GM18907 (cell line): ENCODE measurements around the gene TSHZ1.

Source experiments
- ATAC-seq: cut with Tn5 transposase; IDR thresholded peaks from one replicate; pipeline ENCODE4 v1.9.1; 2021; ENCODE audit warnings: mild to moderate bottlenecking, moderate library complexity; ENCODE audit not compliant: unreplicated experiment

The TSHZ1 gene

DNA sequence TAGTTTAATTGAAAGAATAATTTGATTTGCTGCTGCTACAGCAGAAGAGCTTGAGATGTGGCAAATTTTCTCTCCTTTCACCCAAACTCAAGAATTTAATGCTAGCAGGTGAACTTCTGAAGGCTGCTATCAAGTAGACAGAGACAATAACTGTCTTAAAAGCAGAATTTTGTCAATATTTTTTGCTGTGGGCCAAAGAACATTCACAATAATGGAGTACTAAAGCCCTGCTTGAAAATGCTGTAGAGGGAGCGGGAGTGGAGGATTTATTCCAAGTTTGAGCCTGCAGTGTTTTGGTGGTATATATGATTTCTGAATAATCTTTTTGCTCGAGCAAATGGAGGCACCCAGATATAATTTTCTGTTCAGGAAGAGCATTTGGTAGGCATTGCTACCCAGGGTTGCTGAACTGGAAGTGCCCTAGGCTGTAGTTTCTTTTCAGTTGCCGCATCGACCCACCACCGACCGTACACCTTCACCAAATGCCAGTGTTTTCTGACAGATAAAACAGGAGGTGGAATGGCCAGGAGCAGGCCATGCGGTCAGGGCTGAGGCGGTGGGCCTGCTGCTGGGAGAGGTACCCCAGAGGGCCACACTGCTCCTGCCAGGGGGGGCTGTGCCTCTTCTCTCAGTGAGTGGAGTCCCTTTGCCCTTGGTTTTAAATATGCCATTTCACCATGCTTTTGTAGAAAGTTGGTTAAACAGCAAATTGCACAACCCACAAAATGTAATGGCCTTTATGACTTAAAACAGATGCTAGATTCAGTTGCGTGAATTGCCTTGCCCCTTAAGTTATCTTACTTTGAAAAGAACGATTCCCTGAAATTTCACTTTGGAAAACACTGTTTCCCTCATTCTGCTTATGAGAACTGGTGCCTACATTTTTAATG, 36.4 kb downstream of the TSHZ1 start:
- no peak for ATAC-seq

DNA sequence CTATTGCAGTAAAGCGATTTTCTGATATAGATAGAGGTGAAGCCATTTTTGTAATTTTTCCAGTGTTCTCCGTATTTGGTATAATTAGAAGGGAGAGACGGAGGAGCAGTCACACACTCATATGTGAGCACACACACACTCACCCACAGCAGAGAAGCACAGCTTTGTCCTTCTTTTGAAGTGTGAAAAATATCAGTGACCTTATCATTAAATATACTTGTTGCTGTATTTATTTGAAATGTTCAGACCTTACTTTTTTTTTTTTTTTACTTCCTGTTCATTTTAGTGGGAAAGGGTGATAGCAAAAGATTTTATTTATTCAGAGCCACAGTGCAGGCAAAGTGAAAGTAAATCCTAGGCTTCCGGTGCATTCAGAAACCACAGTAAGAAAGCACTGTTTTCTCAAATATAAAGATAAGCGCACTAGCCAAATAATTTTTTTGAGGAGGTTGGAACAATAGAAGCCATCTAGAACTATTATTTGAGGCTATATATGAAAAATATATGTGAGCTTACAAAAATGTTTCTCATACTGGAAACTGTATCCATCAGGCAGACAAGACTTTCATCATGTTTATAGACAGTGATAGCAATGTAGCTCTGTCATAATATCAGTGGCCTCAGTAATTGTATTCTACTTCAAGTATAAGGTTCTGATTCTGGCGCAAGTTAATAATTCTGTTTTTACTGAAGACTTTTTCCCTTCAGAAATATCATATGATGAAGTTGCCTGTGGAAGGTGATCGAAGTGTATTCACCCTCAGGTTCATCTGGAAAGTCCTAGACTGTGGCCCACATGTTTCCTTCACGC, 37.2 kb downstream of the TSHZ1 start:
- ATAC-seq: peak; percentile 56

DNA sequence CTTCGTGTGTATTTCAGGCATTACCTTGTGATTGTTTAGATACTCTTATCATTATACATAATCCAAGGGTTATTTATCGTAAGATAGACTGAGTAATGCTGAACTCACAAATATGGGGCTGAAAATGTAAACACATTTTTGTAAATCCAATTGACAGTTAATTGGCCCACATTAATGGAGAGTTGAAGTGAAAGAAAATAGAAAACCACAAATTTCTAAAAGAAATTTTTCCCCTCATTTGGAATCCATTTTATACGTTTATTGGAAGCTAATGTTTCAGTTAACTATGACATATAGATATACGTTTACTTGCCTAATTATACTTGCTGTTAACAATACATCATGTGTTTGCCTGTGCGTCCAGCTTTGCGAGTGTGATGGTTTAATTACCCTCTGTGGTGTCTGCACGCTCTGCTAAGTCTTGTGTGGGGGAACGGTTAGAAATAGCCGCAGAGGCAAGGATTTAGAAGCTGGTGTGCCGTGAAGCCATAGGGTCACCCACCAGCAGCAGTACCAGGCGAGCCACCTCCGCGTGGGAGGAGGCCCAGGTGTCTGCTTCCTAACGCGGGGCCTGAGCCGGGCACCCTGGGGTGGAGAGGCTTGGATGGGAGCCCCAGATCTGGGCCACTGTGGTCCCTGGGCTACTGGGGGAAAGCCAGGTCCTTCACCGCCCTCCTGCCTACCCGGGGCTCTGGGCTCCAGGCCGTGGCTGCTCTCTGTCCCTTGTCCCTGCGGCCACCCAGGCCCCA, 38.0 kb downstream of the TSHZ1 start:
- no peak for ATAC-seq

DNA sequence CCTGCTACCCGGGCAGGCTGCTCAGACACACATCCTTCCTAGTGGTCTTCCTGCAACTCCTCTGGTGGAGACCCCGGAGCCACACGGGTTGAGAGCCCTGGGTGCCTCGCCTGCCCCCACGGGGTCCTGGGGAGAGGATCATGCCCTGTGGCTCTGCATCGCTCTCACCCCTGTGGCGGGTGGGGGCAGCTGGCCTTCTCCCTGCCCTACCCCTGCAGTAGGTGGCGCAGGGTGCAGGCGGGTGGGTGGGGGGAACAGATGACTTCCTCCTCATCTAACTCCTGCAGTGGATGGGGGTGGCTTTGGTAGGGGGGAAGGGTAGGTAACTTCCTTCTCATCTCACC, 38.5 kb downstream of the TSHZ1 start:
- no peak for ATAC-seq

DNA sequence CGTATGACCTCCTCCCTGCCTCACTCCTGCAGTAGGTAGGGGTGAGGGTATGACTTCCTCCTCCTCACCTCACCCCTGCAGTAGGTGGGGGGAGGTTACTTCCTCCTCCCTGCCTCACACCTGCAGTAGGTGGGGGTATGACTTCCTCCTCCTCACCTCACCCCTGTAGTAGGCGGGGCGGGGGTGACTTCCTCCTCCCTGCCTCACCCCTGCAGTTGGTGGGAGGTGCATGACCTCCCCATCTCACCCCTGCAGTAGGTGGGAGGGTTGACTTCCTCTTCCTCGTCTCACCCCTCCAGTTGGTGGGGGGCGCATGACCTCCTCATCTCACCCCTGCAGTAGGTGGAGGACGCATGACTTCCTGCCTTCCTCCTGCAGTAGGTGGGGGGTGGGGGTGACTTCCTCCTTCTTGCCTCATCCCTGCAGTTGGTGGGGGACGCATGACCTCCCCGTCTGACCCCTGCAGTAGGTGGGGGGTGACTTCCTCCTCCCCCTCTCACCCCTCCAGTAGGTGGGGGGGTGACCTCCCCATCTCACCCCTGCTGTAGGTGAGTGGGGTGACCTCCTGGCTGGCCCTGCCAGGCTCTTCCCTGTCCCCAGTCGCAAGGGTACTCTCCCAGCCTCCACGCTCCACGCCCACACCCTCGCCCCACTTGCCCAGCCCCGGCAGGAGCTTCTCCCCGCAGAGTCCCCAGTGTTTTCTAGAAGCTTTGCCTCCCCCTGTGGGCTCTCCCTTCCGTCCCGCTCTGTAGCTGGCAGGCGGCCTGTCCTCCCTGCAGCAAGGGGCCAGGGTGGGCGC, 39.3 kb downstream of the TSHZ1 start:
- no peak for ATAC-seq

DNA sequence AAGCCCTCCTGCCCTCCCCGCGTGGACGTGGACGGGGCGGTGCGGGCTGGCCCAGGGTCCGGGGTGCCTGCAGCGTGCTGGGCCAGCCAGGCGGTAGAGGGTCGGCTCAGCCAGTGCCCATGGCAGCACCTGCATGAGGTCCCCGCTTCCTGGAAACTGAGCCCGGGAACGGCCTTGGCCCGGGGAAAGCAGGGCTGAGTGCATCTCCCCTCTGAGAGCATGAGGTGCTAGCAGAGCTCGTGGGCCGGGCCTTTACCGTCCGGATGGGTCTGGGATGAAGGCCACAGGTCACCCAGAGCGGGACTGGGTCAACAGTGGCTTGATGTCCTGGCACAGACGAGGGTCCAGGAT, 39.8 kb downstream of the TSHZ1 start:
- ATAC-seq: no peak

DNA sequence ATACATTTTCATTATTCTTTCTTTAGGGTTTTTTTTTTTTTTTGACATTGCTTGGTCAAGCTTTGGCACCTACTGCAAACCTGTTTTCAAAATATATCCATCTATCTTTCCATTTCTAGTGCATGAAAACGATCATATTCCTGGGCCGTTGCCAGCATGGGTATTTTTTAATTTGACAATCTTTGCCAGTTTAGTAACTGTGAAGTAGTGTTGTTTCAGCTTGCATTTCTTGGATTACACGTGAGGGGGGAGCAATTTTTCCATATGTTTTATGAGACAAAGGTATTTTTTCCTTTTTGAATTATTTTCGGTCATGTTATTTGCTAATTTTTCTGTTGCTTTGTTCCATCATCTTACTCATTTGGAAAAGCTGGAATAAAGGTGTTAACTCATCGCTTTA, 40.9 kb downstream of the TSHZ1 start:
- no peak for ATAC-seq

DNA sequence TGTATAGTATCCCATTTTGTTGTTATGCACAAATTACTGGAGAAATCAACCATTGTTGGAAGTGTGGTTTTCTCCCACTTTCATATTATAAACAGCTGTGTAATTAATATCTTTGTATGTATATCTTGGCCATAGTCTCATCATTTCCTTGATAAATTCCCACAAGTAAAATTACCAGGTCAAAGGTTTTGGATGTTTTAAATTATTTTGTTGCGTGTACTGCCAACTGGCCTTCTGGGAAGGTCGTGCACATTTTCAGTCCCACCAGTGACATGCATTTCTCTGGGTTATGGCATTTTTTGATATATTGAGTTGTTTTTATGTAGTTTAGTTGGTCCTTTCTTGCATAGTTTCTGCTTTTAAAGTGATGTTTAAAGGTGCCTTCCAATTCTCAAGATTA, 41.5 kb downstream of the TSHZ1 start:
- no peak for ATAC-seq

DNA sequence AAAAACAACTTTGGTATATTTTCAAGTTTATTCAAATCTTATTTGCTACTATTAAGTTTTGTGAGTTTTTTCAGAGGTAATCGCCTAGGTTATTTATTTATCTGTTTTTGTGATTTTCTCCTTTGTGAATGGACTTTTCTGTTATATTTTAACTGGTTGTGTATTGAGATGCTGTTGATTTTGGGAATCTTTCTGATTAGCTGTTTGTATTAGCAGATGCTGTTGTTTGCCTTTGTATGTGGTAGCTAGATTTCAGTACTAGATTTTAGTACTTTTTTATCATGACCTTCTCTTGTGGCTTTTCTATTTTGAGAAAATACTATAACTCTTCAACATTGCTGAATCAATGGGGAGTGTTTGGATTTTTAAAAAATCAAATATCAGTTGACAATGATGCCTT, 42.4 kb downstream of the TSHZ1 start:
- no peak for ATAC-seq

DNA sequence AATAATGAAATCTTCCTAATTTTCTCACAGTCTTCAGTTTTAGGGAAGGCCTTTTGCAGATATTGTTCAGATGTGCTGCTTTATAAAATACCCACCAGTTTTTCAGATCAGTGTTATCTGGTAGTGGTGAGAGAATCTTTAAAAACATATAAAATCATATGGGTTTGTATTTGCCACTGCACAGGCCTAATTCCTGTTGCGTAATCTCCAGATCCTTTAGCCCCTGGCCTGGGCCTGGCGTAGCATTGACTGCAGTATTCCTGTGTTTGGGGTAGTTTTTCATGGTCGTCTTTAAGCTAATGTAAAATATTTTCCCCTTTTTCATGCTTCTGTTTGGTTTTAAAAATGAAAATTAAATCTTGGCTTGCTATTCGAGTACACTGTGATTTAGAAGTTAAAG, 43.2 kb downstream of the TSHZ1 start:
- no peak for ATAC-seq

DNA sequence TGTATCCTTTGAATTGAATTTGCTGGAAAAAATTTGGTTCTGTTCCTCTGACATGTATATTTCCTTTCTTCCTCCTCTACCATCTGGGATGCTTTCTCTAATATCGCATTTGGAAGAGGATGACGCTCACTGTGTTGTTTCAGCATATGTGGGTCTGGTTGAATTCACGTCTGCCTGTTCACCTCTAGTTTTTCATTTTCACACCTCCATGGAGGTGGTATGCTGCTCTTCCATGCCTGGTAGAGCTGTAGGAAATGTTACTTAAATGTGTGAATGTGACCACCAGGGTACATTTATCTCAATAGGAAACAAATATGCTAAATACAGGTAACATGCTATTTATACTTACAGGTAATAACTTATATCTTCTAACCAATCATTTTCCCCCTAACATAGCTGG, 44.5 kb downstream of the TSHZ1 start:
- no peak for ATAC-seq

DNA sequence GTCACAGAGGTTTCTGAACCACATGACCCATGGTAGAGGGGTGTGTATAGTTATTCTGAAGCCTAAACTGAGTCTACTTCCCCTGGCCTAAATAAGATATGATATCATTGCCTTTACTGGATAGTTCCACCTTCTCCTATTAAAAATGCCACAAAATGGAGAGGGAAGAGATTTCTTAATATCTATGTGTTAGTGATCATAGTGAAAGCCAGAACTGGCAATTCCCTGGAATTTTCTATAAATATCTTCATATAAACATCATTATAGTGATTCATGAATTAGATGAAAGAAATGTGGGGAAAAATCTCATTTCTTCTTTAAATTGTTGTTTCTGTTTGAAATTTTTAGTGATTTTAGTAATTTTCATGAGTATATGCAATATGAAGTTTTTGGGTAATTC, 45.8 kb downstream of the TSHZ1 start:
- ATAC-seq: no peak

DNA sequence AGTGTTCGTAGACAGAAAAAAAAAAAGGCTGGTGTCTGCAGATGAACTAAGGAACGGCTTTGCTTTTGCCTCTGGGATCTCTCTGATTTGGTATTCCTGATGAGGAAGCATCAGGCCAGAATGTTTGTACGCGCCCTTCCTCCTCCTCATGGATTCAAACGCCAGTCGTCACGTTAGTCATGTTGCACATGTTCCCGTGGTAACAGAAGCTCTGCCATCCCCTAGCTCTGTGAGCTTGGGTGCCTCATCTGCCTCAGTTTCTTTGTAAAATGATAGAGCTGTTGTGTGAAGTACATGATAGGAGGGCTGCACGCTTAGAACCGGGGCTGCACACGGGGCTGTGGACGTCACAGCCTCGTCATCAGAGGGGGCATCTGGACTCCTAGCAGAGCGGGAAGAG, 47.0 kb downstream of the TSHZ1 start:
- ATAC-seq: no peak

DNA sequence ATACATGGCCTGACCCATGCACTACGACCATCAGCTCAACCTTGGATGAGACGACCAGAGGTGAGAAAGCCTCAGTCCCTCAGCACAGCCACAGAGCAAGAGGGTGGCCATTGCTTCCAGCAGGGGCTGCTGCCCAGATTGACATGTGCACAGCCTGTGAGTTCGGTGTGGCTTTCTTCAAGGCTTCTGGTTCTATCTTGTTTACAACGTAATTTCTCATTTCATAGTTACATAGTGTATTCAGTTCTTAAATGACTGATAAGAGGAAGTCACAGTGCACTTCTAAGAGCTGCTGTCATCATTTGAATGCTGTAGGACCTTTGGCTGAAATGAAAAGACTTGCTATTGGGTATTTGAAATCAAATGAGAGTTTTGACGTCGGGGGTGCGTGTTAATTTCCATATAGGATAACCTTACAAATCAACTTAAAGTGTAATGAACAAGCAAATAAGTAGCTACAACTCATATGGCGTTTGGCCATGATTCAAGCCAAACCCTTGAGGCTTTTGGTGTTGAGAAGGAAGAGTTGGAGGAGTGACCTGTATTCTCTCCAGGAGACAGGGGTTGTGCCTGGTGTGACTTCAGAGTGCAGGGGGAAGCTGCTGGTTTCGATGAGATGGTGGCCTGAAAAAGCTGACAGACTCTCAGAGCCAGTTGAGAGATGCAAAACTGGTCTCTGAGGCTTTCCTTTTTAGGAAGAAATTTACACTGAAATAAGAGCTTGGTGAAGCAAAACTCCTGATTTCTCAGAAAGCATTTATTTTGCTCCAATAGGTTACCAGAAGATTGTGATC, 51.0 kb downstream of the TSHZ1 start:
- peak; percentile 91 for ATAC-seq

DNA sequence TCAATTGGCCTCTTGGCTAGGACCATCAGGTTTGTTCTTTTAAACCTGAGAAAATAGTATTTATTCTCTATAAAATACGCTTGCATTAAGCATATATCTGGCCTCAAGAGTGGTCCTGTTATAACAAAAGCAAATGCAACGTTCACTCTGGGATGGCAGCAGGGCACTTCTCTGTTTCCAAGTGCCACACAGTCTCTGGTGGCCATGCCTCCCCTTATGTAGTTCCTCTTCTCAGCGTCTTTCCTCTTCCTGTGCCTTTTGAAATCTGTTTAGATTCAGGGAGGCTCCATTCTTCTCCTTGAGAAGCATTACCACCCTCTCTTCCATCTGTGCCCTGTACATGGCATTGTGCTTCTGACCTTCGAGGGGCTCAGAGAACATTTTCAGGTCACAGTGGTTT, 51.9 kb downstream of the TSHZ1 start:
- no peak for ATAC-seq

DNA sequence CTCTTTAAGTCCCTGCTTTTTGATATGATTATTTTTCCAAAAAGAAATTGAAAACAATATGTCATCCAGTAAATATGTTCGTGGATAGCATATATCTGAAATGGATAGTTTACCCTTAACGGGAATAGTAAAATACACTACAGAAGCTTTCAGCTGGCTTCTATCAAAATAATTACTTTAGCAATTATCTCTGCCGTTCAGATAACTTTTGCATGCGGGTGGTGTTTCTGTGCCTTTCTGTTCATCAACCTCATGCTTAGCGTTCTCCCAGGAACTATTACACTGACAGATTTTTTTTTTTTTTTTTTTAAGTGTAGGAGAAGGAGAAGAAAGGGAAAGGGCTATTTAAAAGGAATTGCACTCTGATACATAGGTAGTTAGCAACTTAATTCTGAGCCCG, 53.6 kb downstream of the TSHZ1 start:
- ATAC-seq: no peak

DNA sequence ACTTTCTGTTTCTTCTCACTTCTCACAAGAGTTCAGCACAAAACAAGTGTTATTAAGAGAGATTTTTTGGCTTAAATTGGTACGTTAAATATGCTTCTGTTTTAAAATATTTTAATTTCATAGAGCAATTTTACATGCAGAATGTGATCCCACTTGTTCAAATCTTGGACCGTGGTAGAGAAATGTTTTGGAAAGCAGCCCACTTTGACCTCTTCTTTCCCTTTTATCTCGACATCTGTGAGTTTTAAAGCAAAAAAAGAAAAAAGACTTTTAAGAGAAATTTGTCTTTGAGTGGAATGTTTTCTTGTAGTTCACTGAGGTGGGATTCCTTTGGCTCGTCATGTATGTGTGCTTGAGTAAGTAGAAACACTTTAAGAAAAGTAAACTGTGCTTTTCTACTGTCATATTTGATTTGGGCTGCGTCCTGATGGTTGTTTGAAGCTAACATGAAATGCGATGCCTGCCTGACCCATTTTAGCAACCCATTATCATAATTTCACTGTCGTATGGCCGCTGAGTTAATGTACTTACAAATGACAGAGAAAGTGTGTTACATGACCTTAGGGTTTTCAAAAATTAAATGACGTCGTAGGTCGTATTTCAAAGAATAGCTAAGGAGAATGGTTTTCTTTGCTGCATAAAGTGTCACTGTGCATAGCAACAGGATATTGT, 54.5 kb downstream of the TSHZ1 start:
- ATAC-seq: no peak

DNA sequence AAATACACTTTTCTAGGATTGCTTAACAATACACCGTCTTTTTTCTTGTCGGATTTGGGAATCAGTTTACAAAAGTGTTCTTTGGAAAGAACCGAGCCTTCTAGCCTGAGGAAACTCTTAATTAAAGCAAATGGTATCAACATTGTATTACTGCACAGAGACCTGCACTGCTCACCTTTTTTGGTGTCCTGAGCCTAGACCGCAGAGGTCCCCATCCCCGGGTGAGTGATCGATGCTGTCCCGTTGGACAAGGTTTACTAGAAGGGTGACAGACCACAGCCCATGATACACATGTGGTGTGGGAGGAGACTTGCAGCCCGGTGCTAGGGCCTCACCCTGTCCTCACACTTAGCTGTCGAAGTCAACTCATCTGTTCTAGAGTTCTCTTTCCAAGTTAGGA, 55.3 kb downstream of the TSHZ1 start:
- no peak for ATAC-seq

DNA sequence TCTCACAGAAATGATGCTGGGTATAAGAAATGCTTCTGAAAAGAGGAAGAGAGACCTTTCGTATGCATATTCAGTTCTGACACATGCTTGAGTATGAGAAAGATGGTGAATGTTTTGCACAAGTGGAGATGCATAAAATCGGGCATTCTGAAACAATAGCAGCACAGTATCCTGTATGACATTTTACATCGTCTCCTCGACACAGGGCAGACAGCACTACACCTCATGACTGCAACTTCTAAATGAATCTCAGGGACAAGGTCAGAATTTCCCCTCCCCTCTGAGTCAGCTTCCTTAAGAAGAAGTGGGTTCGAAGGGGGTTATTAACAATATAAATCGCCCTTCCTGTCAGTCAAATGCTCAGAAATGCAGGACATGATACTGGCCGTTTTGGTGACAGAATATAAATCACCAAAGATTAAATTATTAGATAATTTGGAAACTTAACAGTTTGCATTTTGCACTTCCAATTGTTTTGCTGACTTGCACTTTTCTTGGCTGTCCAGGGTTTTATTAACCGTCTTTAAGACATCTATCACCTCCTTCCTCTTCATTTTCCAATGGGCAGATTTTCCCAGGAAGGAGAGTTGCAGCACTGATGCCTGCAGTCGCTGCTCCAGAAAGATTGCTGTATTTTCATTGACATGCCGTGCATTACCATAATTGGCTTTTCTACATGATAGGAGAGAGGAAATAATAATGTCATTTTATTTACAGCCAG, 57.2 kb downstream of the TSHZ1 start:
- peak; percentile 95 for ATAC-seq
